Liver (tissue), 9 donors: ENCODE results near the gene PLCL1. TPM values are rescaled to one million over a fixed set of nuclear protein-coding genes. Genes with fewer than 3 reads are reported as not detected.

ENCODE experiments used
- DNase-seq: peaks from one replicate; pipeline ENCODE4 v3.0.0-alpha.2; 2017; ENCODE audit warnings: low spot score
- H3K27ac ChIP-seq, 2 donors: one replicate each; pipeline ENCODE4 v1.7.0; 2013; ENCODE audit warnings: inconsistent platforms in 2 of 2, low read length in 2 of 2, control low read depth in 1 of 2, low read depth in 1 of 2, mild to moderate bottlenecking in 1 of 2
- H3K27me3 ChIP-seq, 4 donors: one replicate each; pipeline versions ENCODE4 v1.6.1 to v1.7.0; 2013; ENCODE audit warnings: low read length in 3 of 4, inconsistent platforms in 1 of 4, mild to moderate bottlenecking in 1 of 4, moderate library complexity in 1 of 4; ENCODE audit not compliant: control insufficient read depth in 4 of 4, insufficient read depth in 4 of 4
- H3K36me3 ChIP-seq, 4 donors: one replicate each; pipeline versions ENCODE4 v1.6.1 to v1.7.0; 2013; ENCODE audit warnings: low read length in 3 of 4, mild to moderate bottlenecking in 3 of 4, low read depth in 1 of 4, moderate library complexity in 1 of 4; ENCODE audit not compliant: control insufficient read depth in 4 of 4, insufficient read depth in 3 of 4
- H3K4me1 ChIP-seq, 4 donors: one replicate each; pipeline versions ENCODE4 v1.6.1 to v1.7.0; 2013; ENCODE audit warnings: low read length in 3 of 4, mild to moderate bottlenecking in 3 of 4, moderate library complexity in 1 of 4; ENCODE audit not compliant: control insufficient read depth in 4 of 4, insufficient read depth in 4 of 4
- H3K4me3 ChIP-seq, 3 donors: one replicate each; pipeline versions ENCODE4 v1.6.1 to v1.7.0; 2013; ENCODE audit warnings: low read length in 3 of 3, control low read depth in 1 of 3, low read depth in 1 of 3, mild to moderate bottlenecking in 1 of 3
- H3K9ac ChIP-seq, 2 donors: one replicate each; pipeline ENCODE4 v1.7.0; 2013; ENCODE audit warnings: low read length in 2 of 2, mild to moderate bottlenecking in 2 of 2, moderate library complexity in 2 of 2, control low read depth in 1 of 2, low read depth in 1 of 2
- H3K9me3 ChIP-seq, 4 donors: one replicate each; pipeline versions ENCODE4 v1.6.1 to v1.7.0; 2013; ENCODE audit warnings: low read length in 3 of 4; ENCODE audit not compliant: control insufficient read depth in 4 of 4
- ATF3 ChIP-seq: IDR thresholded peaks from 2 replicates; pipeline ENCODE4 v1.6.1; 2016; ENCODE audit warnings: antibody characterized with exemption
- CTCF ChIP-seq: fragments of 150-350 bp; IDR thresholded peaks from 2 replicates; pipeline ENCODE4 v1.5.1; 2017; ENCODE audit warnings: improper control_type of control experiment, low read depth, low read length; ENCODE audit not compliant: missing input control
- EGR1 ChIP-seq, 2 donors: IDR thresholded peaks; 2 replicates each; pipeline ENCODE4 v1.6.1; 2016 to 2018; ENCODE audit warnings: antibody characterized with exemption in 2 of 2, low read depth in 2 of 2
- FOXA1 ChIP-seq: IDR thresholded peaks from 2 replicates; pipeline ENCODE4 v1.6.1; 2016; ENCODE audit warnings: antibody characterized with exemption
- FOXA2 ChIP-seq: IDR thresholded peaks from 2 replicates; pipeline ENCODE4 v1.6.1; 2016; ENCODE audit warnings: antibody characterized with exemption
- GABPA ChIP-seq, 2 donors: IDR thresholded peaks in 1 of 2; conservative IDR thresholded peaks in 1 of 2; 2 replicates each; pipeline ENCODE4 v1.6.1; 2016; ENCODE audit warnings: antibody characterized with exemption in 2 of 2, mild to moderate bottlenecking in 1 of 2, moderate library complexity in 1 of 2
- HNF4A ChIP-seq, 2 donors: conservative IDR thresholded peaks; 2 replicates each; pipeline ENCODE4 v1.6.1; 2016; ENCODE audit warnings: antibody characterized with exemption in 2 of 2, mild to moderate bottlenecking in 2 of 2
- HNF4G ChIP-seq: IDR thresholded peaks from 2 replicates; pipeline ENCODE4 v1.6.1; 2016; ENCODE audit warnings: antibody characterized with exemption
- JUND ChIP-seq, 2 donors: IDR thresholded peaks; 2 replicates each; pipeline ENCODE4 v1.6.1; 2016; ENCODE audit warnings: antibody characterized with exemption in 2 of 2
- MAX ChIP-seq: IDR thresholded peaks from 2 replicates; pipeline ENCODE4 v1.6.1; 2016; ENCODE audit warnings: antibody characterized with exemption
- NR2F2 ChIP-seq: IDR thresholded peaks from 2 replicates; pipeline ENCODE4 v1.6.1; 2016; ENCODE audit warnings: antibody characterized with exemption
- RAD21 ChIP-seq, 2 donors: IDR thresholded peaks; 2 replicates each; pipeline ENCODE4 v1.6.1; 2016; ENCODE audit warnings: antibody characterized with exemption in 2 of 2, mild to moderate bottlenecking in 2 of 2
- REST ChIP-seq: IDR thresholded peaks from 2 replicates; pipeline ENCODE4 v1.6.1; 2016; ENCODE audit warnings: antibody characterized with exemption, mild to moderate bottlenecking
- RXRA ChIP-seq, 2 donors: IDR thresholded peaks; 2 replicates each; pipeline ENCODE4 v1.6.1; 2017 to 2018; ENCODE audit warnings: antibody characterized with exemption in 2 of 2, mild to moderate bottlenecking in 1 of 2
- SP1 ChIP-seq: IDR thresholded peaks from 2 replicates; pipeline ENCODE4 v1.6.1; 2018; ENCODE audit warnings: antibody characterized with exemption, mild to moderate bottlenecking
- TAF1 ChIP-seq: conservative IDR thresholded peaks from 2 replicates; pipeline ENCODE4 v1.6.1; 2016; ENCODE audit warnings: antibody characterized with exemption, mild to moderate bottlenecking
- YY1 ChIP-seq: IDR thresholded peaks from 2 replicates; pipeline ENCODE4 v1.6.1; 2016; ENCODE audit warnings: antibody characterized with exemption, mild to moderate bottlenecking
- ZBTB33 ChIP-seq: IDR thresholded peaks from 2 replicates; pipeline ENCODE4 v1.6.1; 2016; ENCODE audit warnings: antibody characterized with exemption
- WGBS: extraction: QIAGEN DNeasy Blood & Tissue Kit; methylation state at CpG from one replicate; pipeline ENCODE4 v1.1.7; 2013; 5-methylcytosine and 5-hydroxymethylcytosine counted together
- polyA plus RNA-seq, 2 donors: library from polyadenylated mRNA; stranded (reverse) in 1 of 2; unstranded in 1 of 2; fragments of 200-250 nt in 1 of 2; fragments of >200 nt in 1 of 2; fragmentation: Nextera tagmentation in 1 of 2; extraction: Ambion mirVana in 1 of 2; gene quantifications; one replicate each; pipeline versions ENCODE4 v1.2.1 to v1.2.3, GENCODE V29; 2013 to 2015
- total RNA-seq, 2 donors: library from RNA; depleted of rRNA; stranded (reverse); fragments of >200 nt; gene quantifications; one replicate each; pipeline ENCODE4 v1.2.3, GENCODE V29; 2014
- donor health status: healthy.
- donor health status: healthy.
- donor health status: healthy.
- donor health status: healthy.
- donor health status: healthy.

The PLCL1 gene
- total and polyA plus RNA-seq, 4 donors, result 0.08 to 0.59 (median 0.31) TPM

GRCh38 chr2:198096002-198096401 lies 291.6 kb downstream of the PLCL1 start:
- Histone ChIP-seq H3K9me3 (no peaks in the 10 kb centered on the region), H3K4me3 (no peak overlapping the region), H3K27ac (no peak overlapping the region), H3K36me3 (no peaks in the 10 kb centered on the region), H3K9ac (no peak overlapping the region), H3K27me3 (peaks cover 0 to 3% (median 0%) of the 10 kb centered on the region in 4 donors), H3K4me1 (no peaks in the 10 kb centered on the region)
- no peak for DNase-seq
- TF ChIP-seq JUND (IDR thresholded peaks at IDR 0.05) (no peak), GABPA (IDR thresholded peaks at IDR 0.05 in 1 of 2, conservative IDR thresholded peaks at IDR 0.05 in 1 of 2) (no peak), HNF4G (no peak), YY1 (no peak), ATF3 (no peak), FOXA1 (no peak), FOXA2 (no peak), NR2F2 (no peak), MAX (no peak)
- WGBS, result 80% methylated on average over 2 of the region's 2 CpGs

- TF ChIP-seq REST (no peak), RAD21 (IDR thresholded peaks at IDR 0.05) (no peak), RXRA (IDR thresholded peaks at IDR 0.05) (no peak), HNF4G (no peak), CTCF (no peak), SP1 (no peak), GABPA (IDR thresholded peaks at IDR 0.05 in 1 of 2, conservative IDR thresholded peaks at IDR 0.05 in 1 of 2) (no peak), YY1 (no peak), TAF1 (no peak), EGR1 (IDR thresholded peaks at IDR 0.05; ENCODE audit: low read depth in 2 of 2) (no peak), MAX (no peak), ATF3 (no peak), JUND (IDR thresholded peaks at IDR 0.05) (no peak), FOXA1 (no peak), FOXA2 (no peak), ZBTB33 (no peak), HNF4A (conservative IDR thresholded peaks at IDR 0.05) (no peak)
- no peaks in the 10 kb centered on the region for H3K36me3 ChIP-seq
- no peak overlapping the region for H3K9ac ChIP-seq
- no peak overlapping the region for H3K4me3 ChIP-seq
- no peak overlapping the region for H3K27ac ChIP-seq
- H3K27me3 ChIP-seq, result peaks cover 0 to 3% (median 0%) of the 10 kb centered on the region in 4 donors
- DNase-seq, result no peak
- H3K9me3 ChIP-seq, result no peaks in the 10 kb centered on the region
- H3K4me1 ChIP-seq, result no peaks in the 10 kb centered on the region
- WGBS, result 84% methylated on average over 2 of the region's 2 CpGs
These were observed 292.6 kb downstream of the PLCL1 start for GRCh38 chr2:198096965-198097364.
